T-helper 2 cell (primary cell): Measurements from ENCODE around the gene C17orf50.
"Not testable (repeated sequence)": the region's sequence is repeated elsewhere in the genome, so short reads cannot be mapped to it uniquely, and the experiment has no call there.

ENCODE experiments used
- DNase-seq, 5 experiments: peaks; one replicate each; pipeline versions ENCODE4 v3.0.0 to v3.0.0-alpha.2; 2012 to 2022

C17orf50 gene

GRCh38 chr17:35735036-35735805 lies 25.5 kb upstream of the C17orf50 start:
- no peak for DNase-seq

GRCh38 chr17:35736236-35736635 lies 24.5 kb upstream of the C17orf50 start:
- no peak for DNase-seq

GRCh38 chr17:35738519-35739133 lies 22.1 kb upstream of the C17orf50 start:
- no peak for DNase-seq

GRCh38 chr17:35740216-35740615 lies 20.5 kb upstream of the C17orf50 start:
- no peak for DNase-seq

- peak in 1 of 5 experiments; percentile 53 for DNase-seq
Observed at GRCh38 chr17:35740997-35741931, 19.4 kb upstream of the C17orf50 start.

- no peak for DNase-seq
Observed at GRCh38 chr17:35742496-35742895, 18.2 kb upstream of the C17orf50 start.

GRCh38 chr17:35742896-35743477 lies 17.7 kb upstream of the C17orf50 start:
- DNase-seq = no peak

- peak in 1 of 5 experiments; percentile 20 for DNase-seq
Observed at GRCh38 chr17:35743626-35744328, 16.9 kb upstream of the C17orf50 start.

GRCh38 chr17:35744830-35745229 lies 15.9 kb upstream of the C17orf50 start:
- DNase-seq = no peak

- DNase-seq = no peak
Observed at GRCh38 chr17:35745246-35745645, 15.4 kb upstream of the C17orf50 start.

- DNase-seq = no peak
Observed at GRCh38 chr17:35745749-35746320, 14.9 kb upstream of the C17orf50 start.

- DNase-seq = peak; percentile 33 to 76 (median 63)
Observed at GRCh38 chr17:35747540-35748017, 13.1 kb upstream of the C17orf50 start.

- DNase-seq = no peak
Observed at GRCh38 chr17:35748341-35748841, 12.3 kb upstream of the C17orf50 start.

GRCh38 chr17:35748979-35749378 lies 11.7 kb upstream of the C17orf50 start:
- no peak for DNase-seq

GRCh38 chr17:35749560-35750412 lies 10.9 kb upstream of the C17orf50 start:
- peak in 1 of 5 experiments; percentile 34 for DNase-seq

GRCh38 chr17:35750526-35751395 lies 9.9 kb upstream of the C17orf50 start:
- DNase-seq = no peak

GRCh38 chr17:35751541-35751940 lies 9.1 kb upstream of the C17orf50 start:
- not testable (repeated sequence) for DNase-seq

GRCh38 chr17:35752471-35752870 lies 8.2 kb upstream of the C17orf50 start:
- DNase-seq = no peak
